Muscle layer of duodenum (tissue), 2 donors: ENCODE measurements around the gene TBC1D22A.

Experiments
- H3K27ac ChIP-seq: one replicate; pipeline ENCODE4 v1.7.0; 2013; ENCODE audit warnings: mild to moderate bottlenecking, low read length
- H3K27me3 ChIP-seq: one replicate; pipeline ENCODE4 v1.7.0; 2013; ENCODE audit warnings: low read depth, mild to moderate bottlenecking, control low read depth, low read length
- H3K36me3 ChIP-seq, 2 donors: one replicate each; pipeline ENCODE4 v1.7.0; 2013; ENCODE audit warnings: low read length in 2 of 2, control low read depth in 1 of 2, mild to moderate bottlenecking in 1 of 2; ENCODE audit not compliant: insufficient read depth in 2 of 2, control insufficient read depth in 1 of 2
- H3K4me1 ChIP-seq, 2 donors: one replicate each; pipeline ENCODE4 v1.7.0; 2013; ENCODE audit warnings: low read length in 2 of 2, mild to moderate bottlenecking in 2 of 2, control low read depth in 1 of 2, moderate library complexity in 1 of 2; ENCODE audit not compliant: insufficient read depth in 2 of 2, control insufficient read depth in 1 of 2
- H3K4me3 ChIP-seq, 2 donors: one replicate each; pipeline ENCODE4 v1.7.0; 2013; ENCODE audit warnings: low read length in 2 of 2, low read depth in 1 of 2, mild to moderate bottlenecking in 1 of 2
- H3K9me3 ChIP-seq, 2 donors: one replicate each; pipeline ENCODE4 v1.7.0; 2013; ENCODE audit warnings: low read length in 2 of 2, control low read depth in 1 of 2, mild to moderate bottlenecking in 1 of 2; ENCODE audit not compliant: control insufficient read depth in 1 of 2
- donor health status: healthy.

The TBC1D22A gene

DNA sequence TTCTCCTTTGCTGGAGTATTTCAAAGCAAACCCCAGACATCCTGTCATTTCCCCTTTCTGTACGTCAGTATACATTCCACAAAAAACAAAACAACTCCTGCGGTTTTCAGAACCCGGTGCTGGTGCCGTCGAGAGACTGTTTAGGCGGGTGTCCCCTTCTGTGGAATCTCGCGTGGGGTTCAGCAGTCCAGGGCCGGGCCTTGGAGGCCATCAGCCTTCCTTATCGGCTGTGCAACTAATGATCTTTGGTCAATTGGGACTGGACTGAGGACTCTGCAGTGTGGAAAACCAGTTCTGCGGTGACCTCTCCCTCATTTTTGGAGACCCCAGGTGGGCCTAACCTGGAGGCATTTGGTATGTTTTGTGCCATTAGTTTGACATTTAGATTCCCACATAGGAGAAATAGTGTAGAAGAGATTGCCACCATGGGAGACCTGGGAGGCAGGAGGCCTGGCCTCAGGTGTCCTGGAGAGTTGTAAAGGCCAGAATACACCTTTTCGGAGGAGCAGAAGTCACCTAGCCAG lies 84.4 kb downstream of the TBC1D22A start:
- H3K27ac ChIP-seq = no peak overlapping the region
- H3K9me3 ChIP-seq = no peaks in the 10 kb centered on the region

GRCh38 chr22:46848197-46848596 lies 85.7 kb downstream of the TBC1D22A start:
- no peak overlapping the region for H3K4me3 ChIP-seq
- no peaks in the 10 kb centered on the region for H3K27me3 ChIP-seq
- no peaks in the 10 kb centered on the region for H3K9me3 ChIP-seq
- H3K27ac ChIP-seq = no peak overlapping the region
- peaks cover 0 to 5% of the 10 kb centered on the region in 2 donors for H3K36me3 ChIP-seq
- peaks cover 0 to 12% of the 10 kb centered on the region in 2 donors for H3K4me1 ChIP-seq

More for the DNA sequence above, 84.4 kb downstream of the TBC1D22A start:
- no peak overlapping the region for H3K4me3 ChIP-seq
- no peaks in the 10 kb centered on the region for H3K27me3 ChIP-seq
- H3K4me1 ChIP-seq = peaks cover 0 to 12% of the 10 kb centered on the region in 2 donors
- H3K36me3 ChIP-seq = no peaks in the 10 kb centered on the region

GRCh38 chr22:46849101-46849500 lies 86.7 kb downstream of the TBC1D22A start:
- Histone ChIP-seq H3K4me3 (no peak overlapping the region), H3K36me3 (peaks cover 0 to 5% of the 10 kb centered on the region in 2 donors), H3K27me3 (no peaks in the 10 kb centered on the region), H3K9me3 (no peaks in the 10 kb centered on the region), H3K27ac (no peak overlapping the region), H3K4me1 (peaks cover 0 to 12% of the 10 kb centered on the region in 2 donors)

- H3K4me3 ChIP-seq = no peak overlapping the region
- H3K27me3 ChIP-seq = no peaks in the 10 kb centered on the region
- H3K4me1 ChIP-seq = peaks cover 0 to 12% of the 10 kb centered on the region in 2 donors
- H3K27ac ChIP-seq = no peak overlapping the region
- H3K36me3 ChIP-seq = peaks cover 0 to 5% of the 10 kb centered on the region in 2 donors
- no peaks in the 10 kb centered on the region for H3K9me3 ChIP-seq
Observed at GRCh38 chr22:46849951-46850350, 87.5 kb downstream of the TBC1D22A start.

- H3K36me3 ChIP-seq = peaks cover 0 to 5% of the 10 kb centered on the region in 2 donors
- no peaks in the 10 kb centered on the region for H3K9me3 ChIP-seq
- no peaks in the 10 kb centered on the region for H3K27me3 ChIP-seq
- H3K4me1 ChIP-seq = peaks cover 0 to 4% of the 10 kb centered on the region in 2 donors
- no peak overlapping the region for H3K27ac ChIP-seq
- H3K4me3 ChIP-seq = no peak overlapping the region
Observed at GRCh38 chr22:46851311-46851710, 88.9 kb downstream of the TBC1D22A start.

DNA sequence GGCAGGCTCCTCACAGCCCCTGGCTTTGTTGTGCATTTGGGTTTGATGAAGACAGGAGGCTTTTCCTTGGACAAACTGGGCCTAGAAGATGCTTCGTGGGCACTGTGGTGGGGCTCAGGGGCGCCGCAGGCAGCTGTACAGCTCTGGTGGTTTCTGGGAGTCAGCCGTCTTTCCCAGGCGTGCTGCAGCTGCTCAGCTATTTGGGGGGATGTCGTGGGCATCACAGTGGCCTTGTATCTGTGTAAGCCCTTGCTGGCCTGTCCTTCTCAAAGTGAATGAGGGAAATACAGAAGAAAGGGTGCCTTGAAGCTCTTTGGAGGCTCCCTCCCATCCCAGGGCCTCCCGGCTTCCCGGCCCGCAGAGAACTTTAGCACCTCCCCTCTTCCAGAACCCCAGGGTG lies 89.5 kb downstream of the TBC1D22A start:
- Histone ChIP-seq H3K4me3 (no peak overlapping the region), H3K27ac (no peak overlapping the region), H3K4me1 (no peaks in the 10 kb centered on the region), H3K27me3 (no peaks in the 10 kb centered on the region), H3K36me3 (peaks cover 0 to 5% of the 10 kb centered on the region in 2 donors), H3K9me3 (no peaks in the 10 kb centered on the region)

DNA sequence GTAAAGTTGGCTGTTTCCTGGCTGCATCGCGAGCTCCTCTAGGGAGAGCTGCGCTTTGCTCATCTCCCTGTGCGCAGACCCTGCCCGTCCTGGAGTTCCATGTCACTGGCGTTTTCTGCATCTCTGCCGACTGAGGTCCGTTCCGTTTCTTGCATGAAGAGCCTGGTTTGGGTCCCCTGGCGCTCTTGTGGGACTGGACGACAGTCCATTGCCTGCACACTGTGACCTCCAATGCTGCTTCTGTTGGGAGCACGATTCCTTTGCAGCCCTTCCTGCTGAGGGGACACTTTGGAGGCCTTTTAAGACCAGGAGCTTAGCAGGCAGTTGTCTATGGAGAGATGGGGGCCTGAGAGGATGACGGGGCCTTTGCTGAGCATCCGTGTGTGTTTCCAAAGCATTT lies 90.3 kb downstream of the TBC1D22A start:
- Histone ChIP-seq H3K9me3 (no peaks in the 10 kb centered on the region), H3K36me3 (peaks cover 0 to 5% of the 10 kb centered on the region in 2 donors), H3K27ac (no peak overlapping the region), H3K27me3 (no peaks in the 10 kb centered on the region), H3K4me1 (no peaks in the 10 kb centered on the region), H3K4me3 (no peak overlapping the region)

DNA sequence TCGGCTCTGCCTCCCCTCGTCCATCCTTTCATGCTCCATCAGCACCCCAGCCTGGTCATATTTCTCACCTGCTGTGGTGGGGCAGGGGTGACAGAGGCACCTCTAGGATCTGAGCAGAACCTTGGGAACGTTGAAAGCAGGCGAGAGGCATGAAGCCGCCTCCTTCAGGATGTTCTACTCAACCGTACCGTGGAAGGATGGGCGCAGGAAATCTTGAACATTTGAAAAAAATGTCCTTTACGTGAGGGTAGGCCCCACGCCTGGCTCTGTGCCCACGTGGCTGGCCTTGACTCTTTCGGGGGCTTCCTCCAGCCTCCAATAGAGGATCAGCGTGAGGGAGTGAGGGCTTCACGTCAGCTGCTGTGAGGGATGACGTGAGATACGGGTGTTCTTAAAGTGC lies 90.7 kb downstream of the TBC1D22A start:
- H3K9me3 ChIP-seq = no peaks in the 10 kb centered on the region
- peaks cover 0 to 5% of the 10 kb centered on the region in 2 donors for H3K36me3 ChIP-seq
- H3K27ac ChIP-seq = no peak overlapping the region
- H3K4me1 ChIP-seq = no peaks in the 10 kb centered on the region
- no peak overlapping the region for H3K4me3 ChIP-seq
- no peaks in the 10 kb centered on the region for H3K27me3 ChIP-seq

- H3K4me1 ChIP-seq = no peaks in the 10 kb centered on the region
- peak overlapping the region; percentile 39 for H3K27ac ChIP-seq
- H3K27me3 ChIP-seq = no peaks in the 10 kb centered on the region
- H3K4me3 ChIP-seq = no peak overlapping the region
- H3K9me3 ChIP-seq = no peaks in the 10 kb centered on the region
- peaks cover 0 to 5% of the 10 kb centered on the region in 2 donors for H3K36me3 ChIP-seq
Observed at GRCh38 chr22:46854125-46854870, 91.8 kb downstream of the TBC1D22A start.

- no peak overlapping the region for H3K27ac ChIP-seq
- H3K27me3 ChIP-seq = no peaks in the 10 kb centered on the region
- H3K36me3 ChIP-seq = peaks cover 0 to 5% of the 10 kb centered on the region in 2 donors
- H3K4me1 ChIP-seq = no peaks in the 10 kb centered on the region
- H3K4me3 ChIP-seq = no peak overlapping the region
- H3K9me3 ChIP-seq = no peaks in the 10 kb centered on the region
Observed at GRCh38 chr22:46855681-46856080, 93.2 kb downstream of the TBC1D22A start.

- Histone ChIP-seq H3K36me3 (peaks cover 0 to 5% of the 10 kb centered on the region in 2 donors), H3K4me3 (no peak overlapping the region), H3K27ac (no peak overlapping the region), H3K4me1 (no peaks in the 10 kb centered on the region), H3K9me3 (no peaks in the 10 kb centered on the region), H3K27me3 (no peaks in the 10 kb centered on the region)
Observed at GRCh38 chr22:46856661-46857060, 94.2 kb downstream of the TBC1D22A start.
